ENCODE data around the gene POMGNT2. TPM values are rescaled to one million over a fixed set of nuclear protein-coding genes. Genes with fewer than 3 reads are reported as not detected.

The POMGNT2 gene
- total and polyA plus RNA-seq, 2 experiments from 2014 or later = 10.7 to 26.1 TPM

- no peak for TF ChIP-seq CTCF (conservative IDR thresholded peaks at IDR 0.05; ENCODE audit: low read depth in 2 of 2)
These were observed 23.4 kb downstream of the POMGNT2 start (continued) for GRCh38 chr3:43082457-43082856.

DNA sequence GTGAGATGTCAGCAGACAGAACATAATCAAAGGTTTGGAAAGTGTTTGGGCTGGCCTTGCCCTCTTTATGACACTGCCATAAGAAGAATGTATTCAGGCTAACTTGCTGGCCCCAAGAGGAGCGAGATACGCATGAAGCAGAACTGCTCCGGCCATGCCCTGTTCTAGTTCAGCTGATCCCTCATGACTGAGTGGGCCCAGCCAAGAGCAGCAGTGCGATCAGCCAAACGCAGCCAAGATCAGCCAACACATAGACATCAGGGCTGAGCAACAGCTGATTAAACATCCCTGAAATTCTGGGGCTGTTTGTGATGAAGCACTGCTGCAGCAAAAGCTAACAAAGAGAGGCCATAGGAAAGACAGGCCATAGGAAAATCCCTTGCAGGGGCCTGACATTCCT, 24.1 kb downstream of the POMGNT2 start:
- no peaks in the 10 kb centered on the region for H3K4me1 Mint-ChIP-seq
- H3K27ac ChIP-seq (ENCODE audit: low read depth) = no peak overlapping the region
- no peaks in the 10 kb centered on the region for H3F3A ChIP-seq (replicated peaks; ENCODE audit: low read depth)
- peaks cover 75% of the 10 kb centered on the region for H3K36me3 Mint-ChIP-seq (ENCODE audit: low read depth)
- H3K9me2 ChIP-seq (ENCODE audit: insufficient read depth) = peaks cover 8% of the 10 kb centered on the region; the same call in 1 of the 2 replicates
- TF ChIP-seq JUNB (IDR thresholded peaks at IDR 0.05; ENCODE audit: unreplicated experiment) (no peak), ZNF331 (CRISPR knock-in tag; IDR thresholded peaks at IDR 0.05; ENCODE audit: low read depth) (no peak), EZH2 (IDR thresholded peaks at IDR 0.05; ENCODE audit: low read depth, unreplicated experiment) (no peak)
- TF ChIP-seq, protein P1, sequence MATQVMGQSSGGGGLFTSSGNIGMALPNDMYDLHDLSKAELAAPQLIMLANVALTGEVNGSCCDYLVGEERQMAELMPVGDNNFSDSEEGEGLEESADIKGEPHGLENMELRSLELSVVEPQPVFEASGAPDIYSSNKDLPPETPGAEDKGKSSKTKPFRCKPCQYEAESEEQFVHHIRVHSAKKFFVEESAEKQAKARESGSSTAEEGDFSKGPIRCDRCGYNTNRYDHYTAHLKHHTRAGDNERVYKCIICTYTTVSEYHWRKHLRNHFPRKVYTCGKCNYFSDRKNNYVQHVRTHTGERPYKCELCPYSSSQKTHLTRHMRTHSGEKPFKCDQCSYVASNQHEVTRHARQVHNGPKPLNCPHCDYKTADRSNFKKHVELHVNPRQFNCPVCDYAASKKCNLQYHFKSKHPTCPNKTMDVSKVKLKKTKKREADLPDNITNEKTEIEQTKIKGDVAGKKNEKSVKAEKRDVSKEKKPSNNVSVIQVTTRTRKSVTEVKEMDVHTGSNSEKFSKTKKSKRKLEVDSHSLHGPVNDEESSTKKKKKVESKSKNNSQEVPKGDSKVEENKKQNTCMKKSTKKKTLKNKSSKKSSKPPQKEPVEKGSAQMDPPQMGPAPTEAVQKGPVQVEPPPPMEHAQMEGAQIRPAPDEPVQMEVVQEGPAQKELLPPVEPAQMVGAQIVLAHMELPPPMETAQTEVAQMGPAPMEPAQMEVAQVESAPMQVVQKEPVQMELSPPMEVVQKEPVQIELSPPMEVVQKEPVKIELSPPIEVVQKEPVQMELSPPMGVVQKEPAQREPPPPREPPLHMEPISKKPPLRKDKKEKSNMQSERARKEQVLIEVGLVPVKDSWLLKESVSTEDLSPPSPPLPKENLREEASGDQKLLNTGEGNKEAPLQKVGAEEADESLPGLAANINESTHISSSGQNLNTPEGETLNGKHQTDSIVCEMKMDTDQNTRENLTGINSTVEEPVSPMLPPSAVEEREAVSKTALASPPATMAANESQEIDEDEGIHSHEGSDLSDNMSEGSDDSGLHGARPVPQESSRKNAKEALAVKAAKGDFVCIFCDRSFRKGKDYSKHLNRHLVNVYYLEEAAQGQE (IDR thresholded peaks at IDR 0.05; ENCODE audit: unreplicated experiment) = no peak
- H3K4me1 ChIP-seq (ENCODE audit: insufficient read depth) = no peaks in the 10 kb centered on the region
- no peaks in the 10 kb centered on the region for H3K36me3 ChIP-seq (ENCODE audit: insufficient read depth)
- no peak overlapping the region for H3K4me2 ChIP-seq
- no peaks in the 10 kb centered on the region for H4K20me1 ChIP-seq (replicated peaks; ENCODE audit: insufficient read depth)
- H3K9me3 Mint-ChIP-seq = peaks cover 29% of the 10 kb centered on the region
- no peak overlapping the region for H2AFZ ChIP-seq
- no peak for DNase-seq (ENCODE audit: low spot score)
- no peak overlapping the region for H3K4me3 ChIP-seq
- ATAC-seq = no peak
- no peak overlapping the region for H3K4me3 Mint-ChIP-seq
- no peaks in the 10 kb centered on the region for H3K79me2 ChIP-seq (replicated peaks; ENCODE audit: insufficient read depth)
- H3K27ac Mint-ChIP-seq = no peak overlapping the region
- H3K27me3 ChIP-seq (ENCODE audit: insufficient read depth) = no peaks in the 10 kb centered on the region
- peaks cover 5% of the 10 kb centered on the region for H3K27me3 Mint-ChIP-seq (ENCODE audit: insufficient read depth, low read depth, poor library complexity)

DNA sequence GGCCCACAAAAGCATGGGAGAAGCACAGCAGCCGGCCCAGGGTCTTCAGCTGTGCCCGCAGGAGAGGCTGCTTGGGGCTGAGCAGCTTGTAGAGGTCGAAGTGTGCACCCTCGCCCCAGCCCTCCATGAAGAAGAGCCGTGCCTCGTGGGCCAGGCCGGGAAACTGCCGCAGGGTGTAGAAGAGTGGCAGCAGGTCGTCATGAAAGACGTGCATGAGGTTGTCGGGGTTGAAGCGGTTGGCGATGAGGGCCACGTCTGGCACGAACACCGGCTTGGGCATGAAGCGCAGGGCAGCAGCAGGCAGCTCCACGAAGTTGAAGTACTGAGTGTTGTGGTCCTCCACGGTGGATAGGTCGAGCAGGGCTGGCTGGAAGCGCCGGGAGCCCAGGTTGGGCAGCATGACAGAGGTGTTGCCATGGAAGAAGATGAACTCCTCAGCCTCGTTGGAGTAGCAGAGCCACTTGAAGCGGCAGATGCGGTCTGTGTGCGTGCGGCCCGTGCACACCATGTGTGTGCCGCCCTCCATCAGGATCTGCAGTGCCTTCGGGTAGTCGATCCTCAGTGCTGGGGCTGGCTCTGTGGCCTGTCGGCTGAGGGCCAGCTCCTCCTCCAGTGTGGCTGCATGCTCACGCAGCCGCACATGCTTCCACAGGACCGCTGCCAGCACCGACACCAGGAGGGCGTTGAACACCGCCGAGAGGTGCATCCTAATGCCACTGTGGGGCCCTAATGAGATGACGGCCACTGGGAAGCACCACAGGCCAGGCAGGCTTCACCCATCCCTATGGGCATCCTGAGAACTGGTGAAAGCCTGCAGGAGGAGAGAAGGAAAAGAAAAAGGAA, 24.9 kb downstream of the POMGNT2 start:
- Histone ChIP-seq H2AFZ (no peak overlapping the region), H3F3A (replicated peaks; ENCODE audit: low read depth) (no peaks in the 10 kb centered on the region), H3K27me3 (ENCODE audit: insufficient read depth) (no peaks in the 10 kb centered on the region), H3K4me3 (no peak overlapping the region), H3K36me3 (ENCODE audit: insufficient read depth) (no peaks in the 10 kb centered on the region), H3K79me2 (replicated peaks; ENCODE audit: insufficient read depth) (no peaks in the 10 kb centered on the region), H3K27ac (ENCODE audit: low read depth) (no peak overlapping the region), H3K9me2 (ENCODE audit: insufficient read depth) (peaks cover 8% of the 10 kb centered on the region; the same call in 1 of the 2 replicates), H3K4me2 (no peak overlapping the region), H3K4me1 (ENCODE audit: insufficient read depth) (no peaks in the 10 kb centered on the region), H4K20me1 (replicated peaks; ENCODE audit: insufficient read depth) (no peaks in the 10 kb centered on the region)
- Mint-ChIP-seq H3K36me3 (ENCODE audit: low read depth) (peaks cover 75% of the 10 kb centered on the region), H3K27me3 (ENCODE audit: insufficient read depth, low read depth, poor library complexity) (peaks cover 5% of the 10 kb centered on the region), H3K27ac (no peak overlapping the region), H3K9me3 (peaks cover 29% of the 10 kb centered on the region), H3K4me3 (no peak overlapping the region), H3K4me1 (no peaks in the 10 kb centered on the region)
- ATAC-seq (no peak), DNase-seq (ENCODE audit: low spot score) (no peak)
- TF ChIP-seq POLR2AphosphoS5 (IDR thresholded peaks at IDR 0.05; ENCODE audit: low read depth) (no peak), JUNB (IDR thresholded peaks at IDR 0.05; ENCODE audit: unreplicated experiment) (no peak), CTCF (conservative IDR thresholded peaks at IDR 0.05; ENCODE audit: low read depth in 2 of 2) (no peak), ZNF331 (CRISPR knock-in tag; IDR thresholded peaks at IDR 0.05; ENCODE audit: low read depth) (no peak), EZH2 (IDR thresholded peaks at IDR 0.05; ENCODE audit: low read depth, unreplicated experiment) (no peak), CREB1 (CRISPR knock-in tag; IDR thresholded peaks at IDR 0.05; ENCODE audit: low read depth) (no peak)
